Skin epidermis (tissue), 12 donors: ENCODE data around the gene ATP8B3.

ENCODE experiments used
- H3K27ac ChIP-seq, 21 experiments: fragments of 200-600 bp; sonication (generic) in 11 of 21; one replicate each; pipeline ENCODE4 v1.5.0; 2020; ENCODE audit warnings: mild to moderate bottlenecking in 3 of 21, inconsistent platforms in 2 of 21, moderate library complexity in 2 of 21
- H3K4me3 ChIP-seq, 7 experiments: fragments of 200-600 bp; sonication (generic) in 2 of 7; one replicate each; pipeline ENCODE4 v1.5.0; 2020; ENCODE audit warnings: inconsistent platforms in 2 of 7, mild to moderate bottlenecking in 2 of 7, moderate library complexity in 1 of 7

Gene ATP8B3

DNA sequence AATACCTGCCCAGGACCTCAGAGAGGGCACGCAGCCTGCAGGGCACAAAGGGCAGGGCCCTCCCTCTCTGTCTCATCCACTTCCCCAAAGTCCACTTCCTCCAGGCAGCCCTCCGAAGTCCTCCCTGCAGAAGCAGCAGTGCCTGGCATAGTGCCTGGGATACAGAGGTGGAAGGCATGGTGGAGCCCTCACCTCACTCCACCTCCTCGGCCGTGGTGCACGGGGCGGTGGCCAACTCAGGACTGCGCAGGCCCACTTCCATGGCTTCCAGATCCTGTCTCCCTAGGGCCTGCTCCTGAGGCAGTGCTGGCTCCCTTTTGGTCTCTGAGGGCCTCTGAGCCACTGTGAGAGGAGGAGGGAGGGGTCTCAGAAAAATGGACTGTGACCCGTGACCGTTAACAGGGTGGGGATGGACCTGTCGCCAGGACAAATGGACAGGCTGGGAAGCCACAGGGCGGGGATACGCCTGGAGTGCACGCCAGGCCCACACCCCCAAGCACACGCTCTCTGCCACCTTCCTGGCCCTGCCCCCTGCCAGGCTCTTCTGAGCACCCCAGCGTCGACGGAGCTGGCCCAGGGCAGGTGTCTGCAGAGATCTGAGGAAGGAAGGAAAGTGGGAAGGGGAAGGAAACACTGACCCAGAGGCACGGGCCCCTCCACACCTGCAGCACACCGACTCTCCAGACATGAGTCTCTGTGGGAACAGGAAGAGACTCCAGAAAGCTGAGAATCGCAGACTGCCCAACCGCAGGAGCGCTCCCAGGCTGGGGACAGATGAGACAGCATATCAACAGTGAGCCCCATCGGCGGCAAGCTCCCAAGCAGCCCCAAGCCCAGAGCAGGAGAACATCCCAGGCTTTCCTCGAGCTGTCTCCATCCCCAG lies 27.8 kb upstream of the ATP8B3 start:
- Histone ChIP-seq H3K27ac (peak overlapping the region in 4 of 21 experiments; percentile 7 to 78 (median 30)), H3K4me3 (no peak overlapping the region)

DNA sequence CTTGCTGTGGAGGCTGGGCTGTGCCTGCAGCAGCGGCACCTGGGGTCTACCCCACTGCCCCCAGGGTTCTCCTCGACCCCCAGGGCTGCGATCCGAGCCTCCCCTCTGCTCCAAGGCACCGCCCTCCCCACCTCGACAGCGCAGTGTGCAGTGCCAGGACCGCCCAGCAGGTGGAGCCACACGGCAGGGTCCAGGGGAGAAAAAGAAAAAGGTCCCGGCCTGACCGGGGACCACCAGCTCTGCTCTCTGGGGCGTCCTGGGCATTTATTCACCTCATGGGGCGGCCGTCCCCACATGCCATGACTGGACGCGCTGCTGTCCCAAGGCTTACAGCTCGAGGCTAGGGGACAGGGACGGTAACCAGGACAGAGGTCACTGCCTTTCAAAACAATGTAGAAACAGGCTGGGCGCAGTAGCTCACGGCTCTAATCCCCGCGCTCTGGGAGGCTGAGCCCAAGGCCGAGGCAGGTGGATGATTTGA lies 25.6 kb upstream of the ATP8B3 start:
- no peak overlapping the region for H3K27ac ChIP-seq
- H3K4me3 ChIP-seq, result no peak overlapping the region

DNA sequence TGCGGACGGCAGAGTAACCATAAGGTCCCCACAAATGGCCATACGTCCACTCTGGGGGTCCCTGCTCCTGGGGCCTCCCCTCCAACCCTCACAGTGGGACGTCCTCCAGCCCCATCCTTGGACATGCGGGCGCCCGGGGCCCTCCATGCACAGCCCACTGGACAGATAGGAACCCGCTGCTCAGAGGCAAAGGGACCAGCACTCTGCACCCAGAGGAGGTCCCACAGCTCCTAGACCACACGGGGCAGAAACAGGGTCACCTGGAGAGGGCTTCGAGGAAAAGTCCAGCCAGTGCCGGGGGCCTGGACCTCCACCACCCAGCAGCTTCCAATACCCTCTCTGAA lies 25.1 kb upstream of the ATP8B3 start:
- H3K27ac ChIP-seq, result no peak overlapping the region
- no peak overlapping the region for H3K4me3 ChIP-seq

DNA sequence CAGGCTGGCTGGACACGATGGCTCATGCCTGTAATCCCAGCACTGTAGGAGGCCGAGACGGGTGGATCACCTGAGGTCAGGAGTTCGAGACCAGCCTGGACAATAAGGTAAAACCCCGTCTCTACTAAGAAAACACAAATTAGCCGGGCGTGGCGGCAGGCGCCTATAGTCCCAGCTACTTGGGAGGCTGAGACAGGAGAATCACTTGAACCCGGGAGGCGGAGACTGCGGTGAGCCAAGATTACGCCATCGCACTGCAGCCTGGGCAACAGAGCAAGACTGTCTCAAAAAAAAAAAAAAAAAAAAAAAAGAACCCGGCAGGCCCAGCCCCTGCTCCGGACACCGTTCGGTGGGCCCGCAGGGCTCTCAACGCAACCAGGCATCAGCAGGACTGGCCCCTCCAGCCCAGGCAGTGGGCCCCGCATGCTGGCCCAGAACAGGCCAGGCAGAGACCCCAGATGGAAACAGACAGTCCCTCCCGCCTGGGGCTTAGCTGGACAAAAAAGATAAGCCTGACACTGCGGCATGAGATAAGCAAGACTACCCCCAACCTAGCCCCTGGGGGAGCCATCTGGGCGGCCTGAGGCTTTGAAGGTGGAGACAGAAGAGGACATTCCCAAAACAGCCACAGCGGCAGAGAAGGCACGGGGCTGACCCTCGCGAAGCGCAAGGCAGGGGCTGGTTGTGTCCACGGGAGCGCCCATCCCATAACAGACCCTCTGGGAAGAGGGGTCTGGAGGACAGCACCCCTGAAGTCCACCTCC lies 24.6 kb upstream of the ATP8B3 start:
- Histone ChIP-seq H3K4me3 (no peak overlapping the region), H3K27ac (no peak overlapping the region)

DNA sequence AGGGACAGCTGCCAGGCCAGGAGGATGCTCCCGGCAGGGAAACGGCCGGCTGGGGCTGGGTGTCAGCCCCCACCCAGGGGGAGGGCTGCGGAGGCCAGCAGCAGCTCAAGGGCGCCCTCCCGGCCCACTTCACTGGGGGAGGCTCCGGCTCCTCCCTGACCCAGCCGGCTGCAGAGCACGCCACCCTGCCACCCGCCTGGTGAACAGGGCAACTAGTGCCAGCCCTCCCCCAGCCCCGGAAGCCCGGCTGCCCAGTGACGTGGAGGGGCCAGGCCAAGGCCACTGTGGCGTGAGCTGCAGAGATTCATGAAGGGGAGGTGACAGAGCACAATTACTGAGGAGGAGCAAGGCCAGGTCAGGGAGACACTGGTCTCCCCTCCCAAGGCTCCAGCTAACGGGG lies 21.5 kb upstream of the ATP8B3 start:
- no peak overlapping the region for H3K27ac ChIP-seq
- H3K4me3 ChIP-seq, result no peak overlapping the region

DNA sequence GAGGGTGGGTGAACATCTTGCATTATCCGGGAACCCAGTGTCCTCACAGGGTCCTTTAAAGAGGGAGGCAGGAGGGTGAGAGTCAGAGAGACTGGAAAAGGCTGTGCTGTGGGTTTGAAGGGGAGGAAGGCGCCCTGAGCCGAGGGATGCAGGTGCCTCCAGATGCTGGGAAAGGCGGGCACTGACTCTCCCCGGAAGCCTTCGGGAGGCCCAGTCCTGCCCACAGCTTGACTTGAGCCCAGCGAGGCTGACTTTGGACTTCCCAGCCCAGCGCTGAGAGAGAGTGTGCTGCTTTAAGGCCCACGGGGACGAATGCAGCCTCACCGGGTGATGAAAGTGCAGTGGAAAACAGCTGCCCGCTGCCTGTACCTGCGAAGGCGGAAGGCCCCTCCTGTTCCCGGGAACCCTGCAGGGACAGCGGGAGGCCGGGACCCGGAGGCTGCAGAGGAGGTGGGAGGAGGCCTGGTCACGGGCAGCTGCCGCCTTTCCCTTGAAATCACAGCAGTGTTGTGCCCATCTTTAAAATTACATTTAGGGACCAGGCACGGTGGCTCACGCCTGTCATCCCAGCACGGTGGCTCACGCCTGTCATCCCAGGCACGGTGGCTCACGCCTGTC lies 20.1 kb upstream of the ATP8B3 start:
- no peak overlapping the region for H3K4me3 ChIP-seq
- no peak overlapping the region for H3K27ac ChIP-seq

DNA sequence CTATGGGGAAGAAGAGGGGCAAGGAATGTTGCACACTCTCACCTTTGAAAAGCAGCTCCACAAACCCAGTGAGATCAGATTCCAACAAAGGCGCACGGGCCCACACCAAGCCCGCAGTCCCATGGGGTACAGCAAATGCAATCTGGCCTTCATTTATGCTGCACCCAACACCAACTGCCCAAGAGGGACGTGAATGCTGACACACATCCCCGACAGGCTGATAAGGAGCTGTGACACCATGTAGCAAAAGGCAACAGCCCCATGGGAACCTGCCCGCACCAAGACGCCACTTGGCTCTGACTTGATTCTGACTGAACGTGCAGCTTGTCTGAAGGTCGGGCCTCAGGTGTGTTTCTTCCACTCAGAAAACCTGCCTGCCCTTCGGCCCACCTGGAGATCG lies 18.9 kb upstream of the ATP8B3 start:
- no peak overlapping the region for H3K4me3 ChIP-seq
- H3K27ac ChIP-seq, result no peak overlapping the region

DNA sequence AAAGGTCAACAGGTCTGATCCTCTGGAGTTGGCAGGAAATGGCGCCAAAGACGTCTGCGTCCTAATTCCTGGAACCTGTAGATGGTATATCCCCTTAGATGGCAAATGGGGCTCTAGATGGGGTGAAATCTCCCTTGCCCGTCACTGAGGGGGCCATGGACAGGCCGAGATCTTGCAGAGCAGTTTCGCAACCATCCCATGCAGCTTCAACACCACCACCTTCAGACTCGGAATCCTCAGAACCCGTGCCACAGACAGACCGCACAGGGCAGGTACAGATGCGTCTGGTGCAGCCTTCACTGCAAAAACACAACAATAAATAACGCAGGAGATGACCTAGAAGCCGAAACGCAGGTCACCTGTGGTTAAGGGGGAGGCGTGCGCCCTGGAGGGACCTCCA lies 18.5 kb upstream of the ATP8B3 start:
- Histone ChIP-seq H3K4me3 (no peak overlapping the region), H3K27ac (no peak overlapping the region)

DNA sequence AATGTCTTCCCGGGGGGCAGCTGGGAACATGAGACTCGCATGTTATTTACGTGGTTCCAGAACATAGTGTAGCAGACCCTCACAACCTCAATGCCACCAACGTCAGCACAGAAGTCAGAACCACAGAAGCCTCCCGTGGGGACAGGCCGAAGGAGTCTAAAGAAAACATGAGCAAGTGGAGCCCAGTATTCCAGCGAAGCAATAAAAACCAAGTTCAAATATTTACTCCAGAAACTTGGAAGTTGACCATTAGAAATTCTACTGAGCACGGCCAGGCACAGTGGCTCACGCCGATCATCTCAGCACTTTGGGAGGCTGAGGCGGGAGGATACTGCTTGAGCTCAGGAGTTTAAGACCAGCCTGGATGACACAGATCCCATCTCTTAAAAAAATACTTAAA lies 17.9 kb upstream of the ATP8B3 start:
- Histone ChIP-seq H3K27ac (no peak overlapping the region), H3K4me3 (no peak overlapping the region)

DNA sequence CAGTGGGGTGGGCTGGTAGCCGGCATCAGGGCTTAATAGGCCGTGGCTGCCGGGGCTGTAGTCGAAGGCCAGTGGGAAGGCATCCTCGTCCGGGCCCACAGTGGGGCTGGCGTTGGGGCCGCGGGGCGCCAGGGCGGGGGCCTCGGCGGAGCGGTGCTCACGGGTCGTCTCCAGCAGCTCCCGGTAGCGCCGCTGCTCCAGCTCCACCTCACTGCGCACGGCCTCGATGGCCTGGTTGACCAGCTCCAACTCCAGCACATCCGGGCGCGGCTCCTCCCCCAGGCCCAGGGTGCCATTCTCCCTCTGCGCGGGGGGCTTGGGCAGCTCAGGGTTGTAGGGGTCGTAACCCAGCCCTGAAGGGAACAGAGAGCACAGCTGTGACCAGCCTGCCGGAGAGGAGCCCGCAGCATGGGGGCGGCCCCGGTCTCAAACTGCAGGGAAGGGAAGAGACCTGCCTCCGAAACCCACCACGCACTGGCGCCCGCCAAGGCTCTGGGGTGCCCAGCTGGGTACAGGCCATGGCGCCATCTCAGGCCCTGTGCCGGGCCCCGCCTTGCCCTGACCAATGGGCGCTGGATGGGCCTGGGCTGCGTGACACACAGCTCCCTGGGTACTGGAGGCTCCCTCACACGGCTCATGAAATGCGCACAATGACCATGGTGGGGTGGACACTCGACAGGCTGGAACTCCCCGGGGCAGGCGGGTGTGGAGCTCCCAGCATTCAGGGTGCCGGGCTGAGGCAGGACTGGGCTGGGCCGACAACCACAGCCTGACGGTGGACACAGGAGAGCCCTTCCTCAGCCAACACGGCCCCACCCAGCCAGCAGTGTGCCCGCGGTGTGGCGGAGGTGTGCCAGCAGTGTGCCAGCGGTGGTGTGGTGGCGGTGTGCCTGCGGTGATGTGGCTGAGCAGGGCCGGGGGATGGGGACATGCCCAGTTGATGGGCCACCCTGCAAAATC lies 16.5 kb upstream of the ATP8B3 start:
- no peak overlapping the region for H3K27ac ChIP-seq
- no peak overlapping the region for H3K4me3 ChIP-seq

DNA sequence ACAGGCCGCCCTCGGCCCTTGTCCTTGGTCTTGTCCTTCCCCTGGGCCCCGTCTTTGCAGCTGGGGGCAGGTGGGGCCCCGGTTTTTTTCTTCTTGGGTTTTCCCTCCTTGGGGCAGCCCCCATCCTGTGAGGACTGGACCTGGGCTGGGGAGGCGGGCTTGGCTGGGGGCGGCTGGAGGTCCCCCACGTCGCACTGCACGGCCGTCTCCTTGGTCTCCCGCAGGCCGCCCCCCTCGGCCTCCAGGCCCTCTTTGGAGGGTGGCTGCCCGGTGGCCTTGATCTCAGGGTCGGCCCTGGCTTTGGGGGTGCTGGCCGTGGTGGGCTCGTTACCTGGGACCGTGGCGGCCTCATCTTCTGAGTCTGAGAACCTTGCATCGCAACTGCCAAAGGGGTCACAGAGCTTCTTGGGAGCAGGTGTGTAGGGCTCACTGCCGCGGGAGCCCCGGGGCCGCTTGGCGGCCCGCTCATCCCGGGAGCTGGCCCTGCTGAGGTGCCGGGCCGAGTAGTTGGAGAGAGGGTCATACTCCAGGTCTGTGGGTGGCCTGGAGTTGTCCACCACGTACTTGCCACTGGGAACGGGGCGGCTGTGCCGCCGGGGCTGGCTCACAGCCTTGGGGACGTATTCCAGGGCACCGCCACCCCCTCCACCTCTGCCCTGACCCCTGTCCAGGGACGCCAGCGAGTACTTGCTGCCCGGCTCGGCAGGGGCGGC lies 15.6 kb upstream of the ATP8B3 start:
- H3K27ac ChIP-seq, result no peak overlapping the region

DNA sequence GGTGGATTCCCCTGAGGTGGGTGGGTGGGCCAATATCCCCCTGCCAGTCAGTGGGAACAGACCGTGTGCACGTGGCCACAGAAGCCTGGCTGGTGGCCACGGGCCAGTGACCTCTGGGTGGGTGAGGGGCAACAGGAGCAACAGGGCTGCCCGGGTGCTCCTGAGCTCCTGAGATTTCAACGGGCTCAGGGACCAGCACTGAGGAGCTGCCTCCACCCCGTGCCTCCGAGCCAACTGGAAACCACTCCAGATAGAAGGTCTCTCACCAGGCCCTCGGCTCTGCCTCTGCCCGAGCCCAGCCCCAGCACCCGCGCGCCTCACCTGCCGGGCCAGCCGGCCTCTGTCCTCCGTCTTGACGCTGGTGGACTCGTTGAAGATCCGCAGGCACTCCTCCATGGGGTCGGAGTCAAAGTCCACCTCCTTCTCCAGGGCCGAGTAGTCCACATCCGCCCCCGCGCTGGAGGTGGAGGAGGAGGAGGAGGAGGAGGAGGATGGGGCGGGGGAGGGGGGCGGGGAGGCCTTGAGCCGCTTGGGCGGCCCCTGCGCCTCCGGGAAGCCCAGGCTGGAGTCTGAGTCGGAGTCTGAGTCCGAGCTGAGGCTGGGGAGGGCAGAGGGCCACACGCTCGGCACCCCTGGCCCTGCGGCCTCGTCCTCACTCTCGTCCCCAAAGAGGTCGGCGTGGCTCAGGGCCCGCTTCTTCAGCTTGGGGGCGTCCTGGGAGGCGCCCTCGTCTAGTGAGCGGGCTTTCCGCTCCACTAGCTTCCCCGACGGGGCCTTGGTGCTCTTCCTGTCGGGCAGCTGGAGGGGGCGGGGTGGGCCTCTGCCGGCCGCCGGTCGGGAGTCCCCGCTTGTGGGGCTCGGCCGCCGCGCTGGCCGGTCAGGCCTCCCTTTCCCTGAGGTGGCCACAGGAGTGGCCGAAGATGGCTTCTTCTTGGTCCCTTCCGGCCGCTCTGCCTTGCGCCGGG lies 14.8 kb upstream of the ATP8B3 start:
- H3K4me3 ChIP-seq, result no peak overlapping the region

More for the DNA sequence above, 15.6 kb upstream of the ATP8B3 start:
- H3K4me3 ChIP-seq, result no peak overlapping the region

DNA sequence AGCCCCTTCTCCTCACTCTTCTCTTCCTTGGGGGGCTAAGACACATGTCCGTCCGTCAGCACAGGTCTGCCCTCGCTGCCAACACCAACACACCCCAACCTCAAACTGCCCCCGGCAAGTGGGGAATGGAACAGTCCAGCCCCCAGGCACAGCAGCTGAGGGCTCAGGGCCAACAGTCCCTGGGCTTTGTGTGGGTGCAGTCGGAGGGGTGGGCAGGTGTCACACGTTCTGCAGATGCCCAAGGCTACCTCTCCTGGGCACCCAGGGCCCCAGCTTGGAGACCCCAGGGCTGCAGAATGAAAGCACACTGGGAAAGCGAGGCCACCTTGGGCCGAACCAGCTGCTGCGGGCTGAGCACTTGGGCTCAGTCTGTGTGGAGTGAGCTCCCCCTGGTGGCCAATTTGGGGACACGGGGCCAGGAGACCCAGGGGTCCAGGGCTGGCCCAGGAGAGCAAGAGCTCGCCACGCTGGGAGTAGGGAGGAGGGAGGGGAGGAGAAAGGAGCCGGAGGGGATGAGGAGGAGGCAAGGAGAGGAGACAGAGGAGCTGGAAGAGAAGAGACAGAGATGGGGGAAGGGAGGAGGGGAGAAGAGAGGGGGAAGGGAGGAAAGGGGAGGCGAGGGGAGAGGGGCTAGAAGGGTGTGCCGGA lies 14.0 kb upstream of the ATP8B3 start:
- H3K27ac ChIP-seq, result no peak overlapping the region
- H3K4me3 ChIP-seq, result no peak overlapping the region

More for the DNA sequence above, 14.8 kb upstream of the ATP8B3 start:
- H3K27ac ChIP-seq, result no peak overlapping the region

DNA sequence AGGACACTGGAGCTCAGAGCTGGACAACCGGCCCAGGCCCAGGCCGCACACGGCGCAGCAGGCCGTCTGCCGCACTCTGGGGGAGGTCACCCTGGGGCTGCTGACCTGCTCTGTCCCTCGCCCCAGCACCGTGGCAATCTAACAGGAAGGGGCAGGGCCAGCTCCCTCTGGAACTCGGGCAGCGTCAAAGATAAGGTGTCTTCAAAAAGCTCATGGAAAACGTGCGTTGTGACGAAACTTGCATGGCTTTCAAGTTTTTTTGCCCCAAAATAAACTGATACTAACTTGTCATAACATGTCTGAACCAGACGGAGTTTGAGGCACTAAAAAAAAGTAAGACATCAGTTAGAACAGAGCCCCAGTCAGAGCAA lies 12.2 kb upstream of the ATP8B3 start:
- Histone ChIP-seq H3K4me3 (no peak overlapping the region), H3K27ac (no peak overlapping the region)

DNA sequence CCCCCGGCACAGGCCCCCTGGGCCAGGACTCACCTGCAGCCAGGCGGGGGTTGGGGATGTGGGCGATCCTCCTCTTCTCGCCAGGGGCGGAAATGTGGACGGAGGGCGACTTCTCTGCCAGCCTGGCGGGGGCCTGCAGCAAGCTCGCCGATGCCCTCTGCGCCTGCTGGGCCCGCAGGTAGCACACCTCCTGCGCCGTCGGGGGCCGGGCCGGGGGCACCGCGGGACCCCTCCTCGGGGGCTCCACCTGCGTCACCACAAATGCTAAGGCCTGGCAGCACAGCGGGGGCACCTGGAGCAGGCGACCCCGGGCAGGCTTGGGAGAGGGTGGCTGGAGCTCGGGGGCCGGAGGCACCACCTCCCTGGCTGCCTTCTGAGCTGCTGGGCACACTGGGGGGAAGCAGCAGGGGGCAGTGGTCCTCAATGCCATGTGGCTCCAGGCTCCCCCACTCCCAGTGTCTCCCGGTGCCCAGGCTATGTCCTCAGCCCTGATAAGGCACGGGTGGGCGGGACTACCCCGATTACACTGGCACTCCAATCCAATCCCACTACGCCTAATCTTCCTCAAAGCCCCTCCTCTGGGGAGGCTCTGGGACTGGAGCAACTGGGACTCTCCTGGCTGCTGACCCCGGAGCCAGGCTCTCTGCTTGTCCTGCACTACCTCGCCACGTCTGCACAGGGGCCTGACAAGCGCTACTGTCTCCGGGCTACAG lies 11.6 kb upstream of the ATP8B3 start:
- H3K4me3 ChIP-seq, result no peak overlapping the region
- no peak overlapping the region for H3K27ac ChIP-seq

DNA sequence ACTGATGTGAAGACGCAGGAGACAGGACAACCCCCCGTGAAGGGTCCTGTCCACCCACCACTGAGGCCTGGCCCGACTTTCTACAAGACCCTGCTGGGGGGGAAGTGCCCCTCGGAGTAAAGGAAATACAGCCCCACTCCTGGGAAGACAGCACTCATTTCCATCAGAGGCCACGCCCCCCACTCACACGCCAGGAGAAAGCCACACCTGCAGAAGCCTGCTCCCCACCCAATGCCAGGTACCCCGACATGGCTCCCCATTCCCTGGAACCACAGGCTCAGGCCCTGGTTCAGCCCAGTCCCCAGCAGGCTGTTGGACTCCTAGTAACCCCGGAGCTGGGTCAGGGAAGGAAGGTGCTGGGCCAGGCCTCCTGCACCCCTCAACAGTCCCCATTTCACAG lies 10.9 kb upstream of the ATP8B3 start:
- Histone ChIP-seq H3K4me3 (no peak overlapping the region), H3K27ac (no peak overlapping the region)

DNA sequence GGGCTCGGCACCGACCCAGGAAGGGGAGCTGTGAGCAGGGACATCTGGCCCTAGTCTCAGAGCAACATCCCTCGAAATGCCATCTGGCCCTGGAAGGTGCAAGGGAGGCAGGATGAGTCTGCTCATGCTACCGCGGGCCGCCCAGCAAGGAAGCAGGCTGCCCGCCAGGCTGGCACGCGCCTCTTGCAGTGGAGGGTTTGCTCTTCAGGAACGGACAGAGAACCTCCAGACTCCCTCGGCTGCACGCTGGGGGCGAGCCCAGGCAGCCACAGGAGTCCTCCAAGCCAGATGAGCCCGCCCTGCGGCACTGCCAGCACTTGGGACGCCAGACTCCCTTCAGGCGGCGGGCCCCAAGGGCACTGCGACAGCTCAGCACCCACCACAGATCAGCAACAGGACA lies 10.1 kb upstream of the ATP8B3 start:
- no peak overlapping the region for H3K27ac ChIP-seq
- H3K4me3 ChIP-seq, result no peak overlapping the region
